ENCODE measurements around the gene IFIH1.

Gene IFIH1

GRCh38 chr2:162232671-162233070 is 85.8 kb downstream of the IFIH1 start:
- H3K4me3 ChIP-seq (ENCODE audit: low read depth, low read length) = no peak overlapping the region
- DNase-seq (ENCODE audit: low read depth) = no peak

- H3K4me3 ChIP-seq (ENCODE audit: low read depth, low read length) = no peak overlapping the region
- DNase-seq (ENCODE audit: low read depth) = no peak
Measured at GRCh38 chr2:162232027-162232426, 86.5 kb downstream of the IFIH1 start.

GRCh38 chr2:162230761-162231160 is 87.7 kb downstream of the IFIH1 start:
- H3K4me3 ChIP-seq (ENCODE audit: low read depth, low read length) = no peak overlapping the region
- DNase-seq (ENCODE audit: low read depth) = no peak

- H3K4me3 ChIP-seq (ENCODE audit: low read depth, low read length) = no peak overlapping the region
- DNase-seq (ENCODE audit: low read depth) = no peak
Measured at GRCh38 chr2:162226836-162227235, 91.6 kb downstream of the IFIH1 start.

- DNase-seq (ENCODE audit: low read depth) = no peak
- H3K4me3 ChIP-seq (ENCODE audit: low read depth, low read length) = no peak overlapping the region
Measured at GRCh38 chr2:162221064-162221463, 97.4 kb downstream of the IFIH1 start.

GRCh38 chr2:162220368-162220767 is 98.1 kb downstream of the IFIH1 start:
- H3K4me3 ChIP-seq (ENCODE audit: low read depth, low read length) = no peak overlapping the region
- no peak for DNase-seq (ENCODE audit: low read depth)

GRCh38 chr2:162219426-162219825 is 99.1 kb downstream of the IFIH1 start:
- H3K4me3 ChIP-seq (ENCODE audit: low read depth, low read length) = no peak overlapping the region
- DNase-seq (ENCODE audit: low read depth) = no peak

GRCh38 chr2:162217598-162217997 is 100.9 kb downstream of the IFIH1 start:
- no peak overlapping the region for H3K4me3 ChIP-seq (ENCODE audit: low read depth, low read length)
- DNase-seq (ENCODE audit: low read depth) = no peak

Data from skeletal muscle cell (primary cell).